Transverse colon (tissue), 4 donors: ENCODE results near the gene PSTPIP2. TPM values are rescaled to one million over a fixed set of nuclear protein-coding genes. Genes with fewer than 3 reads are reported as not detected.
A peak's percentile ranks its signal among the peaks of the same experiment; 100 is the strongest.

ENCODE experiments used
- DNase-seq: peaks from one replicate; pipeline ENCODE4 v3.0.0-alpha.2; 2019
- H3K27ac ChIP-seq, 4 donors: fragments of 200-600 bp; sonication (generic); 2 replicates each; pipeline ENCODE4 v1.5.1; 2016 to 2018; ENCODE audit warnings: inconsistent platforms in 4 of 4
- H3K27me3 ChIP-seq: fragments of 200-600 bp; sonication (generic); 2 replicates; pipeline ENCODE4 v1.5.1; 2017; ENCODE audit warnings: inconsistent platforms
- H3K36me3 ChIP-seq, 4 donors: fragments of 200-600 bp; sonication (generic); 2 replicates each; pipeline ENCODE4 v1.5.1; 2017 to 2019; ENCODE audit warnings: inconsistent platforms in 4 of 4
- H3K4me1 ChIP-seq, 4 donors: fragments of 200-600 bp; sonication (generic); 2 replicates each; pipeline ENCODE4 v1.5.1; 2017 to 2020; ENCODE audit warnings: inconsistent platforms in 4 of 4
- H3K4me3 ChIP-seq, 4 donors: fragments of 200-600 bp; sonication (generic); 1 replicate in 1 of 4; 2 replicates in 3 of 4; pipeline versions ENCODE4 v1.5.1 to v1.6.1; 2017 to 2019; ENCODE audit warnings: inconsistent platforms in 4 of 4
- H3K9me3 ChIP-seq, 2 donors: fragments of 200-600 bp; sonication (generic); 2 replicates each; pipeline ENCODE4 v1.5.1; 2017 to 2019; ENCODE audit warnings: inconsistent platforms in 2 of 2
- CTCF ChIP-seq, 5 experiments: fragments of 200-600 bp in 3 of 5; fragments of 450-650 bp in 2 of 5; sonication (generic) in 3 of 5; IDR thresholded peaks; 1 replicate in 2 of 5; 2 replicates in 3 of 5; pipeline ENCODE4 v1.5.1; 2016 to 2017; ENCODE audit warnings: antibody characterized with exemption in 5 of 5, inconsistent platforms in 3 of 5, mild to moderate bottlenecking in 2 of 5, moderate library complexity in 1 of 5
- EP300 ChIP-seq: sonication (generic); formaldehyde crosslinking; IDR thresholded peaks from one replicate; pipeline ENCODE4 v1.6.1; 2017; ENCODE audit warnings: antibody characterized with exemption, low read depth
- POLR2A ChIP-seq: fragments of 450-650 bp; IDR thresholded peaks from one replicate; pipeline ENCODE4 v1.6.1; 2016; ENCODE audit warnings: antibody characterized with exemption, mild to moderate bottlenecking, moderate library complexity
- POLR2AphosphoS5 ChIP-seq, 3 donors: sonication (generic); formaldehyde crosslinking; IDR thresholded peaks; one replicate each; pipeline ENCODE4 v1.6.1; 2016; ENCODE audit warnings: antibody characterized with exemption in 3 of 3
- WGBS, 2 donors: methylation state at CpG; one replicate each; pipeline ENCODE4 v1.1.5; 2018; ENCODE audit warnings: low coverage in 1 of 2; 5-methylcytosine and 5-hydroxymethylcytosine counted together
- in situ Hi-C, 4 donors: fragments of 200-750 bp; cut with MboI; loops; one replicate each; pipeline versions ENCODE4 v1.15.0 to v1.15.1; 2017; ENCODE audit warnings: low sequenced_read_pairs in 3 of 4, low pct_ligation_motif_present in 1 of 4, low pct_unique_long_range_greater_than_20kb in 1 of 4
- intact Hi-C: fragments of 100-400 bp; cut with DNase I; formaldehyde crosslinking; loops from one replicate; pipeline ENCODE4 v1.15.1; 2023; ENCODE audit warnings: low total_unique reads
- total RNA-seq, 4 donors: library from RNA; depleted of rRNA; stranded (reverse); fragments of >200 nt; gene quantifications; one replicate each; pipeline ENCODE4 v1.1.0, GENCODE V29; 2016

The PSTPIP2 gene
- total RNA-seq, 4 donors from 2014 or later = 2.6 to 21.9 (median 8.7) TPM

GRCh38 chr18:46109386-46109785, 37.3 kb upstream of the PSTPIP2 start:
- Histone ChIP-seq H3K9me3 (no peaks in the 10 kb centered on the region), H3K36me3 (no peaks in the 10 kb centered on the region), H3K27ac (peak overlapping the region; percentile 9 to 41 (median 20)), H3K4me1 (peaks cover 5 to 16% (median 11%) of the 10 kb centered on the region in 4 donors), H3K4me3 (no peak overlapping the region), H3K27me3 (no peaks in the 10 kb centered on the region)
- no peak for TF ChIP-seq EP300
- no peak for TF ChIP-seq POLR2AphosphoS5 (IDR thresholded peaks at IDR 0.05)
- TF ChIP-seq CTCF (IDR thresholded peaks at IDR 0.05) = no peak
- TF ChIP-seq POLR2A = no peak
- no peak for DNase-seq
- intact Hi-C loops (no loop called here), in situ Hi-C loops (no loop called here)
- WGBS, 2 donors = 50 to 73% methylated on average over 1 to 5 of the region's 5 CpGs

- TF ChIP-seq POLR2AphosphoS5 (IDR thresholded peaks at IDR 0.05) = peak; percentile 71 to 87 (median 79)
- TF ChIP-seq EP300 = no peak
- TF ChIP-seq CTCF (IDR thresholded peaks at IDR 0.05) = no peak
- TF ChIP-seq POLR2A = peak; percentile 77
- DNase-seq = peak; percentile 95
- intact Hi-C loops = no loop called here
- in situ Hi-C loops = no loop called here
- Histone ChIP-seq H3K4me1 (peaks cover 3 to 17% (median 12%) of the 10 kb centered on the region in 4 donors), H3K4me3 (peak within 1 kb of the TSS; percentile 59 to 97 (median 84)), H3K36me3 (no peaks in the 10 kb centered on the region), H3K27ac (peak within 1 kb of the TSS; percentile 91 to 95 (median 91)), H3K27me3 (no peaks in the 10 kb centered on the region), H3K9me3 (no peaks in the 10 kb centered on the region)
- 0 to 2% methylated on average over 12 to 55 of the region's 57 CpGs for WGBS, 2 donors
Measured at GRCh38 chr18:46104128-46104911, 32.3 kb upstream of the PSTPIP2 start, which contains the start of gene HAUS1. Gene HAUS1 (plus strand): TSS chr18:46104385. CDS start chr18:46104412, 27 bp downstream.

- intact Hi-C loops = no loop called here
- in situ Hi-C loops = loop anchor here in 2 of 4 donors (25.0 kb wide), 2 partner anchors 137 to 162 kb away; partner anchors contain the start of gene EPG5 (in 1 of the 2)
- TF ChIP-seq CTCF (IDR thresholded peaks at IDR 0.05) (no peak), POLR2AphosphoS5 (IDR thresholded peaks at IDR 0.05) (no peak), POLR2A (no peak), EP300 (no peak)
Measured at GRCh38 chr18:46099463-46099862, 27.4 kb upstream of the PSTPIP2 start.

GRCh38 chr18:46098616-46098933, 26.5 kb upstream of the PSTPIP2 start:
- intact Hi-C loops = no loop called here
- 27 to 53% methylated on average over 8 to 16 of the region's 16 CpGs for WGBS, 2 donors
- Histone ChIP-seq H3K4me3 (peak overlapping the region in 3 of 4 donors; percentile 82 to 94 (median 82)), H3K36me3 (peaks cover 0 to 11% (median 5%) of the 10 kb centered on the region in 4 donors), H3K4me1 (peaks cover 3 to 39% (median 24%) of the 10 kb centered on the region in 4 donors), H3K9me3 (no peaks in the 10 kb centered on the region), H3K27ac (peak overlapping the region; percentile 93 to 97 (median 94)), H3K27me3 (no peaks in the 10 kb centered on the region)
- in situ Hi-C loops = loop anchor here in 2 of 4 donors (25.0 kb wide), 2 partner anchors 136 to 161 kb away; partner anchors contain the start of gene EPG5 (in 1 of the 2)
- no peak for TF ChIP-seq EP300
- TF ChIP-seq CTCF (IDR thresholded peaks at IDR 0.05) = peak in 1 of 5 experiments; percentile 11
- no peak for TF ChIP-seq POLR2AphosphoS5 (IDR thresholded peaks at IDR 0.05)
- TF ChIP-seq POLR2A = no peak
- DNase-seq = no peak

More at GRCh38 chr18:46099463-46099862, 27.4 kb upstream of the PSTPIP2 start:
- H3K27ac ChIP-seq = no peak overlapping the region
- H3K36me3 ChIP-seq = peaks cover 0 to 3% (median under 1%) of the 10 kb centered on the region in 4 donors
- H3K9me3 ChIP-seq = no peaks in the 10 kb centered on the region
- no peak for DNase-seq
- 83 to 97% methylated on average over 2 to 8 of the region's 8 CpGs for WGBS, 2 donors
- H3K4me3 ChIP-seq = no peak overlapping the region
- H3K4me1 ChIP-seq = peaks cover 3 to 35% (median 25%) of the 10 kb centered on the region in 4 donors
- H3K27me3 ChIP-seq = no peaks in the 10 kb centered on the region
